ENCODE data around the gene RS1.
A peak's percentile ranks its signal among the peaks of the same experiment; 100 is the strongest.

RS1 gene

DNA sequence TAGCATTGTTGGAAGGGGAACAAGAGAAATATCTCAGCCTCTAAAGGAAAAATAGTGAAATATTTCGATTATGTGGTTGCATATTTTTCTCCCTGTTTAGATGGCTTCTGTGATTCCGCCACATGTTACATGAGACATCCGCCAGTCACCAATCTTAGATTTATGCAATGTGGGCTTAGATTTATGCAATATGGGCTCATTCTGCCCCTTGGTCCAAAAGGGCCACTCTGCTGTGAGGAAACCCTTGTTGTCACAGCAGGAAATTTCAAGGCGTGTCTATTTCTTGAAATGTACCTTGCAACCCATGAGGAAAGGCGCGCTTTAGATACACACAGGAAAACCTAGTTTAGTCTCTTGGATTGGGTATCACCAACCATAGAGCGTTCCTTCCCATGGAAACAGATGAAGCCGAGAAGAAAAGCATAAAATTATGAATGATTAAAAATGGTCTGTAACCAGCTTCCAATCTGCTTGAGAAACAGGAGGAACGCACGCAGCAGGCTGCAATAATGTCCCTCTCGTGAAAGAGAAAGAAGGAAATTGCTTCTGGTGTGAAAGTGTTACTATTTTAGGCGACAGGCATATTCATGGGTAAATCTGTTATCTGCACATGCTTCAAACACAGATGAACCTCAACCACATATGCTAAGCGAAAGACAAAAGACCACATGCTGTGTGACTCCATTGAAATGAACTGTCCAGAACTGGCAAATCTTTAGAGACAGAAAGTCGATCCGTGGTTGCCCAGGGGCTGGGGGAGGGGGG lies 3.7 kb downstream of the RS1 start:
- DNase-seq (ENCODE audit: low read depth), result no peak

DNA sequence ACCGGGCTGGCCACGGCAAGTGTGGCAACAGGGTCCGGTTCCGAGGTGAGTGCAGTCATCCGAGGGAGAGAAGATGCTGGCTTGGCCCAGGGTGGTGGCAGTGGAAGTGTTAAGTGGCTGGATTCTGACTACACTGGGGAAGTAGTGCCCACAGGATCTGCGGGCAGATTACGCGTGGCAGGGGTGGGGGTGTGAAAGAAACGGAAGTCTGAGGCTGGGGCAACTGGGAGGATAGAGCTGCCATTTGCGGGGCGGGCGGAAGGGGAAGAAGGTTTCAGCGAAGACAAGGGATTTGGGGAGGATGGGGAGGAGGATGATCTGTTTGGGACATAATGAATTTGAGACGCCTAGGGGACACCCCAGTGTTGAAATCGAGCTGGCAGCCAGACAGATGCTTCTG lies 5.3 kb downstream of the RS1 start:
- no peak for DNase-seq (ENCODE audit: low read depth)

DNA sequence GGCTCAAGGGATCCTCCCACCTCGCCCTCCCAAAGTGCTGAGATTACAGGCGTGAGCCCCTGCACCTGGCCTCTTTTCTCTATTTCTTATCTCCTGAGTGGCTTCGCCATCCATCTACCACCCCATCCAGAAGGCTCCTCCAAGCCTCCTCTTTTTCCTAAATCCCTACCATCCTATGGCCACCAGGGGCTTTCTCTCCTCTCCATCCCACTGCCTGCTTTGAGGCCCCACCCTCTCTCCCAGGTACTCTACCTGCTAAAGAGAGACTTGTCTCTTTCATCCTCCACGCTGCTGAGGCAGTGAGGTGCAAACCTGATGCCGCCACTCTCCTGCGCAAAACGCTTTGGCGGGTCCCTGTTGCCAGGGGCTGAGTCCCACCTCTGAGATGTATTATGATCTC lies 7.0 kb downstream of the RS1 start:
- no peak for DNase-seq (ENCODE audit: low read depth)

DNA sequence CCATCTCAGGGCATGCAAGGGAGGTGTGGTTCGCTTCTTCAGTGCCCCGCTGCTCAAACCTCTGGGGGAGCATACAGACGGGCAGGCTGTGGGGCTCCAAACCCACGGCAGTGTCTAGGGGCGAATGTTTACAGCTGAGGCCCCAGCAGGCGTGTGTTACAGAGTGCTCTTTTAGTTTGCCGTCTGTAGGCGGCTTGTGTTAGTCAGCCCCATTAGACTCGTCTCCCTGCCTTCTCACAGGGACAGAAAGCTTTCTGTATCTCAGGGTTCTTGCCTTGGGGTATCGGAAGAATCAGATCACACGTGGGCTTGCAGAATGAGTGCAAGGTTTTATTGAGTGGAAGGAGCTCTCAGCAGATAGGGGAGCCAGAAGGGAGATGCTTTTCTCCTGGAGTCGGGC lies 10.6 kb downstream of the RS1 start:
- DNase-seq (ENCODE audit: low read depth), result no peak

DNA sequence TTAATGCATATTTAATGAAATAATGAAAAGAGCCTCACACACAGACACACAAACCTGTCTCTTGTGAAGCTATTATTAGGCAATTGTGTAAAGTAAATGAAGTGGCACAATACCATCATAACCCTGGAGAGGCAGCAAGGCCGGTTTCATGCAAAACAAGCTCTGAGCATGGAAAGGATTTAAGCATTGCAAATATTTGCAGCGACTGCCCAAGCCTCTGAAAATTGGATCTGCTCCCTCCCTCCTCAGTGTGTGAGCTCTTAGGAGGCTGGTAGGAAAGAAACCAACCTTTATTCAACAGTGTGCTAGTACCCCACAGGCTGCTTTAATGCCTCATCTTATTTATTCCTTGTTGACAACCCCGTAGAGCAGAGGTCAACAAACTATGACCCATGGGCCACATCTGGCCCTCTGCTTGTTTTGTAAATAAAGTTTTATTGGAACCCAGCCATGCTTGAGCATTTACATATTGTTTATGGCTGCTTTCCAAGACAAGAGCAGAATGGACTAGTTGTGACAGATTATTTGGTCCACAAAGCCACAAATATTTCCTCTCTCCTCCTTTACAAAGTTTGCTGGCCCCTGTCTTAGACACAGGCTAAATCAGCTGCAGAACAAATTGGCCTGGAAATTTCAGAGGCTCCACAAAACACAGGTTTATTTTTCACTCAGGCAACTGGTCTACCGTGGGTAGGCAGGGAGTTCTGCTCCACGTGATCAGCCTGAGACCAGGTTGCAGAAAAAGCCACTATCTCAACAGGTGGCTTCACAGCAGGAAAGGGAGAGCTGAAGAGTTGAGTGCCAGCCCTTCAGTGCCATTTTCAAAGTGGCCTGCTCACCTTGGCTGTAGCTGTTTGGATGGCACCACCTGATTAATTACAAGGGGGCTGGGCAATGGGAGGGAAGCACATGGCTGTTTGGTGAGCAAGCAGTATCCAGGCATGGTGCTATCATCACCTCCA lies 16.8 kb downstream of the RS1 start:
- no peak for DNase-seq (ENCODE audit: low read depth)

DNA sequence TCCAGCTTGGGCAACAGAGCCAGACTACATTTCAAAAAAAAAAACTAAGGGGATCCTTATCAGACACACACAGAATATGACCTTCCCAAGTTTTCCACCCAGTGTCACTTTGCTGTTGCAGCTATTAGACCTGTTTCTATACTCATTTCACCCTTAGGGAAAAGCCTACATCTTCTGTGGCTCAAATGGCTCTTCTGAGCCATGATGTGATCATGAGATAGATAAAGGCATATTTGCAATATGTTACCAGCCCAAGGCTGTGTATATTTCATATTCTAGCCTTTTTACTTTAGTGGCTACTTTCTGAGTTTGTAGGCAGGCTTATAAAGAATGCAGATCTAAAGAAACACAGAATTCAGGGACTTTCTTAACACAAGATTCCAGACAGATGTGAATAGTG lies 19.3 kb downstream of the RS1 start:
- no peak for DNase-seq (ENCODE audit: low read depth)

DNA sequence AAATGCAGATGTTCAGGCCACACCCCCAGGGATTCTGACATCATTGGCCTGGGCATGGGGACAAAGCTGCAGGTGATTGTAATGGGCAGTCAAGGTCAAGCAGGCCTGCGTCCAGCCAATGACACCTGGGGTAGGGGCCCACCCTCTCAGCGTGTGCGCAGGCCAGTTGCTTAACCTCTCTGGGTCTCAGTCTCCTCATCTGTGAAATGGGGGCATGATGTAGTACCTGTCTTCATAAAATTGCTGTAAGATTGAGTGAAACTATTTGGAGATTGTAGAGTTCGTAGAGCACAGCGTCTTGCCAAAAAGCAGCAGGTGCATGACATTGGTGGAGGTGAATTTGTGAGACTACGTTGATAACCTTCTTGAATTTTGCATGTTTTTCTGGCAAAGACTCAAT lies 21.2 kb downstream of the RS1 start:
- no peak for DNase-seq (ENCODE audit: low read depth)

DNA sequence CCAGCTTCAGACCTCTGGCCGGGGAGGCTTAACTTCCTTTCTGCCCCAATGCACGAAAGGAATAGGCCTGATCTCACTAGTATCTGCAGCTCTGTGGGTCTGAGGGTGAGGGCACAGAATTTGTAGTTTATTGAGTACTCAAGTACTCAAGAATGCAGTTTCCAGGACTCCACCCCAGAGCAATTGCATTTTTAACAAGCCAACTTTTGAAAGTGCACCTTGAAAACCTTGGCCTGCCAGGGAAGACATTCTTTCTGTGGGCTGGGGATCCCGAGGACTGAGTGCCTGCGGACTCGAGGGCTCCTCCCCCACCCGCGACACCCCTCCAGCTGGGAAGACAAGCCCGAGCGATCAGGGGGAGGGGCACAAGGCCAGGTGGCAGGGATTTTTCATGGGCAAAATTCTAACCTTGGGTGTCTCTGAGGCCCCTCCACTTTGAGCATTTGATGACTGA lies 22.4 kb downstream of the RS1 start:
- DNase-seq (ENCODE audit: low read depth), result no peak

DNA sequence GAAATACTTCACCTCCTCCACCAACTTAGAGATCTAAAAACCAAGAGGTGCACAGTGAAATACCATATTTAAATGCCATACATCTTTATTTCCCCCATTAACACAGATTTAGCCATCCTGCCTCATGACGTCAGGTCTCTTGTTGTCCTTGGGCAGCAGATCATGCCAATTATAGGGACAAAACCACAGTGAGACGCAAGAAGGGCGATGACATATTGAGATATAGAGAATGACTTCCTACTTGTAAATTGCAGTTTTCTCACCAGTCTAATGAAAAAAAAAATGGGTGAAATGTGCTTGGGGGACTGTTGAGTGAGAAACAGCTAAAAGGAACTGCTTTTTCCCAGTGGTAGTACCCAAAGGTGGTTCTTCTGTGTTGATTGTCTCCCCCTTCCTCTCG lies 24.3 kb downstream of the RS1 start:
- no peak for DNase-seq (ENCODE audit: low read depth)

DNA sequence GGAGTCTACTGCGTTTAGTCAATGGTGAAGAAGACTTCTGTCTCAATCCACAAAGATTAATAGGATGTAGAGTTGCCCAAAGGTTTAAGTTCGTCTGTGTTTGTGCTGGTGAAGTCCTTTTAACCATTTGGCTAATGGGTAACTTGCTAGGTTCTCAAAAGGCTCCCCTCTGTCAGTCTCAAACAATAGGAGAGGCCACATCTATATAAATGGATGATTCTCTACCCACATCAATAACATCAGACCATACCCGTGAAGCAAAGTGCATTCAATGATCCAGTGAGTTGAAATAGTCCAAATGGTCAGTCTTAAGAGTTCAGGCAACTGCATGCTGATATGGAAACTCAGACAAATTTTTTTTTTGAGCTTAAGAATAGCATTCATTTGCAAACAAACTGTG lies 28.1 kb downstream of the RS1 start:
- DNase-seq (ENCODE audit: low read depth), result no peak

DNA sequence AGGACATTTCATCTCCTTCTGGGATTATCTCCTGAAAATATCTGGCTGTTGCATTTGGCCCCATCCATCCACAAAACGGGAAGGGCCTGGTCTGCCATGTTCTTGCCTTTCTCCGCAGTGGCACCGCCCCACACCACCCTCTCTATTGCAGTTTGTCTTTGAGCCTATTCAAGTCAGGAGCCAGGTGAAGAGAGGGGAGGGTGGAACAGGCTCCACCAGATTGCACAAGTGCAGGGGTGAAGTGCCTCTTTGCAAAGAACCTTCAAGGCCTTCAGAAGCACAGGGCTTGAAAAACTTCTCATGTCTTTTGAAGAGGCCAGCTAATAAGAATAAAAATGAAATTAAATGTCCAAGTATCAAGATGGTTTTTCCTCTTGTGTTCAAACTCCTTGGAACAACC lies 28.7 kb downstream of the RS1 start:
- DNase-seq (ENCODE audit: low read depth), result no peak

DNA sequence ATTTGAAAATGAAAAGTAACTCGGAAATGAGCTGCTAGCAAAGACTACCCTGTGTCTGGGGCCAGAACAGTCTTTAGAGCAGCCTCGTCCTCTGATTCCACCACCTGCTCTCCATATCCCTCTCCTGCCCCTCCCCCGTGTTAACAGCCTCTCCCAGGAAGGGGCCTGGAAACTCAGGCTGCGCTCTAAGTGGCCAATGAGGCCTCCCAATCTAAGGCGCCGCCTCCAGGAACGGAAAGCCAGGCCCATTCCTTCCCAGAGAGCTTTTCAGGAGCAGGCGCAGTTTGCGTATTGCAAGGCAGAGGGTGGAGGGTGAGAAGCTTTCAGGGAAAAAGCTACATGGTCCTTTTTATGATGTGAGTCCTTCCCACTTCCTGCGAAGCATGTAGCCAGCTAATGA lies 31.2 kb downstream of the RS1 start:
- no peak for DNase-seq (ENCODE audit: low read depth)

DNA sequence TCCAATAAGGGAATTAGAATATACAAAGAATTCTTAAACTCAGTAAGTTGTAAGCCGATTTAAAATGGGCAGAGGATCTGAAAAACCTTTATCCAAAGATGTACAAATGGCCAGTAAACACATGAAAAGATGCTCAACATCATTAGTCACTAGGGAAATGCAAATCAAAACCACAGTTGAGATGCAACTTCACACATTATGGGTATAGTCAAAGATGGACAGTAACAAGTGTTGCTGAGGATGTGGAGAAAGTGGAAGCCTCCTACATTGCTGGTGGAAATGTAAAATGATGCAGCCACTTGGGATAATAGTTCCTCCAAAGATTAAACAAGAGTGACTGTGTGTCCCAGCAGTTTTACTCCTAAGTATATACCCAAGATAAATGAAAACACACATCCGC lies 32.6 kb downstream of the RS1 start:
- DNase-seq (ENCODE audit: low read depth), result no peak

DNA sequence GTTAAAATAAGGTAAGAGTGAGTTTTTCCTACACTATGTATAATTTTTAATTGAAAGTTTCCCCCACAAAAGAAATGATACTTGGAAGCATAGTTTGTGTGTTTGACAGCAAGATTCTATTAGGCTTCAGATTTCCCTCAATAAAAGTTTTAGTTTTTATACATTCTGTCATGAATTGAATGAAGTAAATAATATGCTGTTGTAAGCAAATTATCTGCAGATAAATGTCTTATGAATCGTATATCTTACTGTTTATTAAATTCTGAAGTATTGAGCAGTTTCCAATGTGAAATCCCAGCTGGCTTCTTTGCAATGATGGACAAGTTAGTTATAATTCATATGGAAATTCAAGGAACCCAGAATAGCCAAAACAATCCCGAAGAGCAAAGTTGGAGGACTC lies 33.5 kb downstream of the RS1 start:
- DNase-seq (ENCODE audit: low read depth), result no peak

DNA sequence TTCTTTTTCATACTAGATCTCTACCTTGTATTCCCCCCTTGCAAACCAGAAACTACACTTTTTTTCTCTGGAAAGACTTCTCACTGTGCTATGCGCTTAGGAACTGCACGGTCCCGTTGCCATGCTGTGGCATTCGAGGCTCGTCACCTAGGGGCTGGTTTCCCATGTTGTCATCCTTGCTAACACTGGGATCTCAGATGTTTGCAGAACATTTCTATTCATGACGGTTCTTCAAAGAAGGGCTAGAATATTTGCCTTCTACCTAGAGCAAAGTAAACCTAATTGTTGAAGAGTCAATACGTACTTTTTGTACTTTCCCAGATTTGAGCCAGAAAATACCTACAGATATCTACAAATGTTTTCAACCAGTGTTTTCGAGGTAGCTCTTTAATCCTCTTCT lies 41.0 kb downstream of the RS1 start:
- no peak for DNase-seq (ENCODE audit: low read depth)

DNA sequence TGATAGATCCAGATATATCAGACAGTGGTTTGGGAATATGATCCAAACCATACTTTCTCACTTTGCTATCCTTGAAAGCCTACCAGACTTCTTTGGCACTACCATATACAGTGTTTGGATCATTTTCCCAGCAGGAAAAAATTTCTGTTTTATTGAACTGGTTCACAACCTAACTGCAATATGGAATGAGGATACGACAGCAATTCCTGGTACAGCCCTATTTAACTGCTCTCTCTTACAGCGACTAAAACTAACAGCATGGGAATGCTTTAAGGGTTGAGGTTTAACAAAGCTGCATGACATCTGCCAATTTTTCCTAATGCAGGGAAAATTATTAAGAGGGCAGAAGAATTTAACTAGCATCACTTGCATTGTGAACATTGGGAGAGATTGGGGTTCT lies 47.3 kb downstream of the RS1 start:
- DNase-seq (ENCODE audit: low read depth), result no peak

DNA sequence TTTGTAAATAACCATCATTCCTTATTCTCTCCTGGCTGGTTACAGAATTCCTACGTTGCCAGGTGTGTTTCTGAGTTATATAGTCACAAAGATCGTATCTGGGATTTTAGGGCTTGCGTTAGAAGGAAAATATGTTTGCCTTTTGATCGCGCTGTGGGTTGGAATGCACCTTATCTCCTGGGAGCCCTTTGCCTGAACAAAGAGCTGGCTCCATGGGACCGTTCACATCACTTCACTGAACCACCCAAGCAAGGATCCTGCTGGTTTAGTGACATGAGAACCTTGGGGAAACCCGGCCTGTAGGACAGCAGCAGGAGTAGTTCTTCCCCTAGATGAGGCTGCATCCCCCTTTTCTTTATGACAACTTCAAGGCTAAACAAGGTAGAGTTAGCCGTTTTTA lies 51.6 kb downstream of the RS1 start:
- DNase-seq (ENCODE audit: low read depth), result no peak

DNA sequence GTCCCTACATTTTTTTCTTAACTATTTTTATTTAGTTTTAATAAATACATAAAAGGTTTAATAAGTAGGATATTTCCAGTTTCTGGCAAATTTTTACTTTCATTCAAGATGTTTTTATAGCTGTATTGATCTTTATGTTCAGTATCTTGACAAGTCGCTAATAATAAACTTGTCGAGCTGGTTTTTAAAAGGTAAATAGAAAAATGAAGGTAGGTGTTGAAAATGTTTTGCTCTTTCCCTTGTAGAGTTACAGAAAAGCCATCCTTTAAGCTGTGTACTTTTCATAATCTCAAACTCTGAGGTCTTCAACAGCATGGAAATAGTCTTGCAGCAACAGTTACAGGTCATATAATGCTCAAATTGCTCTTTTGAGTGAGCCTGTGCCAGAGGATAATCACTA lies 52.6 kb downstream of the RS1 start:
- DNase-seq (ENCODE audit: low read depth), result no peak

DNA sequence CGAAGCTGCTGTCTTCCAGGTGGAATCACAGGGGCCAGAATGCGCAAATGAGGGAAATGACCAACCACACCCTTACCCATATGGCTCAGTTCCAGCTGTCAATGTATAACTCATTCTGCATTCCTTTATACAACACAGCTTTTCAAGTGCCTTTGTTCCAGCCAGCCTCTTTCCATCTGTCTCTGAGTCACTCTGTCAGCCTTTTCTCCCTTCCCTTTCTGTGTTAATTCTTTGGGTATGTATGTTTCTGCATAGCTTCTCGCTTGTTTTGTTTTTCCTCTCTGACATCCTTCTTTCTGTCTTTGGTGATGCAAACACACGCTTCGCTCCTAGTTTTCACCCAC lies 54.5 kb downstream of the RS1 start:
- DNase-seq (ENCODE audit: low read depth), result peak; percentile 71

DNA sequence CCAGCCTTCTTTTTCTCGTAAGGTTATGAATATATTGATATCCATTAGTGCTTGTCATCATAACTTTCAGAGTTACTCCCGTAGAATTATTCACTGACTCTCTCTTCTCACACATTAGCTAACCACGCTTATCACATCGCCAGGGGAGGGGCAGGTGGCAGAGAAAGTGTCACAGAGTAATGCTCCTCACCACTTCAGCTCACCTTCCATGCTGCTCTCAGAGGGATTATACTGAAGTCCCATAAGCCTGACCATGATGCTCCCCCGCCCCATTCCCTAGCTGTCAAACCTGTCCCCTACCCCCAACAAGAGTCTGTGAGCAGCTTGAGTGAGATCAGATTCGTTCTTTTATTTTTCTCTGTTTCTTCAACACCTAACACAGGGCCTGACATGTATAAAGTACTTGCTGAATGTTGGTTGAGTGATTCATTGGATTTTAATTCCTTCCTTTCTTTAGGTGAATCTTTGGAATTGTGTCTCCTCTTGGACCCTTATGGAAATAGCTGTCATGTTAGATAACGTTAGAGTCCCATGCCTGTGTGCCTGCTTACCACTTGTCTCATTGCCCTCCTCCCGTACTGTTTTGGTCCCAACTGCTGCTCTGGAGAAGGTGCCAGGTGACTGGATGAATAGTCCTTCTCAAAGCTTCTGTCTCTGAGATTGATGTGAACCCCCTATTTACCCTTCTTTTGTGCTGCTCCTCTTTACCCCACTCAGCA lies 55.1 kb downstream of the RS1 start:
- DNase-seq (ENCODE audit: low read depth), result no peak

DNA sequence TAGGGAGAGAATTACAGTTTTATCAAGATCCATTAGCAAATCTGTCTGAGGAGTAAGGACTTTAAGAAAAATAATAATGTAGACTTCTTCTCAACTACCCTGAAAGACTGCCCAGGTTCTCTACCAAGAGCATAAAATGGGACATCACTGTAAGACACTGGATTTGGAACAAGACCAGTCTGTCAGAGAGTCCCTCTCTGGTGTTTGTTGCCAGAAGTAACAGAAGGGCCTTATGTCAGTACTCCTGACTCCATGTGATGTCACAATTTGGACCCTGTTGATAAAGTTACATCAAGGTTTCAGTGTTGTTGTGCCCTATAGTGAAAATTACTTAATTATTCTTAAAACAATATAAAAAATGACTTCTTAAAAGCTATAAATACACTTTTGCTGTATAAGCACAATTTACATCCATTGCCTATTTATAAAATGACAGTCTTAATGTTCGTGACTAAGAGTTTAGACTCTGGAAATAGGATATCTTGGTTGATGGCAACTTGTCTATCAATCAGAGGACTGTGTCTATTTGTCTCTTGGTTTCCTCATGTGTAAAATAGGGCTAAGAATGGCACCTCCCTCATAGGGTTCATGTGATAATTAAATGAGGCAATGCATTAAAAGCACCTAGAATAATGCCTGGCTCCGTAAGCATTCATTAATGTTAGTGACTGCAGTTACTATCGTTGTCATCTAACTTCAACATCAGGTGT lies 57.8 kb downstream of the RS1 start:
- no peak for DNase-seq (ENCODE audit: low read depth)

DNA sequence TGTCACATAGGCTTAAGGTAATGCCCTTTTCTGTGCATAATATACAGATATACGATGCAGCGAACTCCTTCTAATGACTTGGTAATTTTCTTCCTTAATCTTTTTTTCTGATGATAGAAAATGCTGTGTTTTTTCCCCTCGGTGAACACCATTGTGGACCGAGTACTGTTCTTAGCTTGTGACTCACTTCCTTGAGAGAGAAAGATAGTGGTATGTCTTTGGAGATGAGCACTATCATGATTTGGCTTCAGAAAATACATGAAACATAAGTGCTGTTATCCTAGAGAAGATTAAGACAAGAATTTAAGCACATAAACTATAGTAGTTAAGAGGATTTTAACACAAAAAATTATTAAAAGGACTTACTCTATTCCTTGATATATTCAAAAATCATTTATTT lies 63.9 kb downstream of the RS1 start:
- peak; percentile 20 for DNase-seq (ENCODE audit: low read depth)
